Measurements from ENCODE around the gene CHDH.

- TF ChIP-seq ZNF664 (tag by site-specific recombination; IDR thresholded peaks at IDR 0.05) (no peak), ZNF174 (tag by site-specific recombination; IDR thresholded peaks at IDR 0.05) (no peak), ZBTB1 (tag by site-specific recombination; IDR thresholded peaks at IDR 0.05) (no peak), CTCF (tag by site-specific recombination; IDR thresholded peaks at IDR 0.05) (no peak), SP7 (tag by site-specific recombination; IDR thresholded peaks at IDR 0.05) (no peak), ZBTB26 (tag by site-specific recombination; optimal IDR thresholded peaks at IDR 0.05) (no peak)
Observed at GRCh38 chr3:53815651-53816050, 30.6 kb downstream of the CHDH start.

All from HEK293 (cell line).